ENCODE data around the gene LRRC46.

The LRRC46 gene

DNA sequence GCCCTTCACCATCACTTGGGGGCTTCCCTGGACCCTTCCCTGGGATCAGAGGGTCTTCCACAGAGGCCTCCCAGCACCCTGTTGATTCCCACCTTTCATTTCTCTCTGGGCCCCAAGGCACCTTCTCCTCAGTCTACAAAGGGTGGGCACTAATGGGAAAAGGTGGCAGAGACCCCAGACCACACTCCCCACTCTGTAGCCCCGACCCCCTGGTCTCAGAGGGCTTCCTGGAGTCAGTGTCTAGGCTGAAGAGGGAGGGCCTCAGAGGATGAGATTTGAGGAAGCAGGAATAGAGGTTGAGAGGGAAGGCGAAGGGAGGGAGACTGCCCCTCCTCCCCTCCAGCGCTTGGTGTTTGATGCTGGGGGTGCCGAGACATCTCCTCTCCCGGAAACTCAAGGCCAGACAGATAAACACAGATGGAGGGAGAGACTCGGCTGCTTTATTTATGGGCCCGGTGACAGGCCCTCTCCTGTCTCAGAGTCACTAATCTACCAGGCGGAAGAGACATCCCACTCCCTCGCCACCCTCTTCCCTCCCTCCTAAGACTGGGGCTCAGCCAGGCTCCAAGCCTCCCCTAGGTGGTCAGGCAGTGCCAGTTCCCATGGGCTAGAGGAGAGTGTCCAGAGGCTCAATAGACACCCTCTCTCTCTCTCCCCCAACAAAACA, 46.0 kb downstream of the LRRC46 start:
- no peak for DNase-seq (ENCODE audit: low spot score)

DNA sequence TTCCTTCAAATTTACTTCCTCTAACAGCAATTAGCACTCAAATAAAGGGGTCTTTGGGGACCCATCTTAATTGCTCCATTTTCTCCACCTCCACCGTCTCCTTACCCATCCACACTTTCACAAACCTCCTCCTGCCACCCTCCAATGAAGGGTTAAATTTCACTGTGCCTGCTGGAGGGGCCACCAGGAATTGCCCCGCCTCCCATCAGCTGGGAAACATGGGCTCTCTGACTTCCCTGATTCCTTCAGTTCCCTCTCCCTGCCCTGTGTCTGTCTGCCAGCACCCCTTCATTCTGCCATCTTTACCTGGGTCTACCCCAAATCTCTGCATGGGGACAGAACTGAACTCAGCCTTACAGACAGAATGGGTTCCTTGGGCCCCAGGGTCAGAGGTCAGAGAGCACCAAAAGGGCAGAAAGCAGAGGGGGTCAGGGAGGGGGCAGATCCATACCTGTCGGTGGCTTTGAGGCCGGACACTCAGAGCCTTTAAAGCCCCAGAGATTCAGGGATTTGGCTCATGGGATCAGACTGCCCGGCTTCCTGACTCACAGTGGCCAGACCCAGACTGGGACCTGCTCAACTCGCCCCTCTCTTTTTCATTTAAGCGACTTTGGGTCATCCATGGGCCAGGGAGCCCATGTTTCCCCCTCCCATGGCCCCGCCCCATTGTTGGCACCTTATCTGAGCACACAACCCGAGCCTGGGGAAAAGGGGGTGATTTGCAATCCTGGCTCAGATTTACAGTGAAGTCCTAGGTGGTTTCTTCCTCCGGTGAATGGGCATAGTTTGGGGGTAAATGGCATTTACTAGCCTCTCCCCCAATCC, 46.9 kb downstream of the LRRC46 start:
- no peak for DNase-seq (ENCODE audit: low spot score)

DNA sequence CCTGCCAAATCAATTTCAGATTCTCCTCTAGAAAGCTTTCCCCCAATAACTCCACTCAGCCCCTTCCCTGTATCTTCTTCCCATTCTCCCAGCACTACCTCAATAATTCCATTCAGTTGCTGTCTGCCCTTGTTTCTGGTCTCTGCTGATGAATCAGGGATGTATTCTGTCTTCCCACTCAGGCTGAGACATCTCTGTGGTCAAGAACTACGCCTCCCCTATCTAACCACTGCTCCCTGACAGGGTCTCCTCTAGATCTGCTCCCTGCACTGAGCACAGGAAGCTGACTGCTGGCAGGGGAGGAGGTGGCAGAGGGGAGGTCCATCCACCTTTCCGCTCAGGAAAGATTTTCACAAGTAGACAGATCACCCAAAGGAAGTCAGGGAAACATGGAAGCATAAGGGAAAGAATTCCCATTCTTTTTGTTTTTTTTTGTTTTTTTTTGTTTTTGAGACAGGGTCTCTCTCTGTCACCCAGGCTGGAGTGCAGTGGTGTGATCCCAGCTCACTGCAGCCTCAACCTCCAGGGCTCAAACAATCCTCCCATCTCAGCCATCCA, 47.6 kb downstream of the LRRC46 start:
- no peak for DNase-seq (ENCODE audit: low spot score)

DNA sequence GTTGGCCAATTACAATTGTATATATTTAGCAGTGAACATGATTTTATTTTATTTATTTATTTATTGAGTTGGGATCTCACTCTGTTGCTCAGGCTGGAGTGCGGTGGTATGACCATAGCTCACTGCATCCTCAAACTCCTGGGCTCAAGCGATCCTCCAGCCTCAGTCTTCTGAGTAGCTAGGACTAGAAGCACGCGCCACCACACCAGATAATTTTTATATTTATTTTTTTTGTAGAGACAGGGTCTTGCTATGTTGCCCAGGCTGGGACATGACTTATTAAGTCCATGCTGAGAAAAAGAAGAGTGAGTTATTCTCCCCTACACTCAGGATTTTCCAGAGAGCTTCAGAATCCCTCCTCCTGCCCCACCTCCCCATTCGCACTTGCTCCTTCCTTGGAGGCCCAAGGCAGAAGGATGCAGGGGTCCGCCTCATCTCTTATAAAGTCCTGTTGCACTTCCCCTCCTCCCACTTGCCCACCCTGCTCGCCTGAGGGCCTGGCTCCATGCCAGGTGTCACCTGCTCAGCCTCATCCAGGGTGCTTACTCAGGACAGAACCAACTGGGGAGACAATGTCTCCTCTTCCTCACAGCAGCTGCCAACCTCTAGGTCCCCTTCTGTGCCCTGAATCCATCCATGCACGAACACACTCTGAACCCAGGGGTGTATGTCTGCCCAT, 48.4 kb downstream of the LRRC46 start:
- DNase-seq (ENCODE audit: low spot score), result no peak

DNA sequence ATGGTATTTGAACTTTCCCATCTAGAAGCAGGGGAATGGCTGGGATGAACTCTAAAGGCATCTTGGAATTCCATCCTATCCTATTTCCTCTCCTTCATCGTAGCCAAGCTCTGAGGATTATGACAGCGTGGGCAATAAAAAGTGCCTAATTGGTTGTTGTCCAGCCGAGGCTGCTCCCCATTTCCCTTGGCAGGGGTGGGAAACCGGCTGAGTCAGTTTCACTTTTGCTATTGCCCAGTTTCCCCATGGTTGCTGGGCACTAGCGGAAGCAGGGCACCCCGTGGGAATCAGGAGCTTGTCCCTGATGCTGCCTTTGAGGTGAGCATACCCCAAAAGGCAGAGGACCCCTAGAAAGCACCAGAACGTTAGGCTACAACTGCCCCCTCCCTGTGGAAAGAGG, 50.8 kb downstream of the LRRC46 start:
- peak; percentile 21 for DNase-seq (ENCODE audit: low spot score)

DNA sequence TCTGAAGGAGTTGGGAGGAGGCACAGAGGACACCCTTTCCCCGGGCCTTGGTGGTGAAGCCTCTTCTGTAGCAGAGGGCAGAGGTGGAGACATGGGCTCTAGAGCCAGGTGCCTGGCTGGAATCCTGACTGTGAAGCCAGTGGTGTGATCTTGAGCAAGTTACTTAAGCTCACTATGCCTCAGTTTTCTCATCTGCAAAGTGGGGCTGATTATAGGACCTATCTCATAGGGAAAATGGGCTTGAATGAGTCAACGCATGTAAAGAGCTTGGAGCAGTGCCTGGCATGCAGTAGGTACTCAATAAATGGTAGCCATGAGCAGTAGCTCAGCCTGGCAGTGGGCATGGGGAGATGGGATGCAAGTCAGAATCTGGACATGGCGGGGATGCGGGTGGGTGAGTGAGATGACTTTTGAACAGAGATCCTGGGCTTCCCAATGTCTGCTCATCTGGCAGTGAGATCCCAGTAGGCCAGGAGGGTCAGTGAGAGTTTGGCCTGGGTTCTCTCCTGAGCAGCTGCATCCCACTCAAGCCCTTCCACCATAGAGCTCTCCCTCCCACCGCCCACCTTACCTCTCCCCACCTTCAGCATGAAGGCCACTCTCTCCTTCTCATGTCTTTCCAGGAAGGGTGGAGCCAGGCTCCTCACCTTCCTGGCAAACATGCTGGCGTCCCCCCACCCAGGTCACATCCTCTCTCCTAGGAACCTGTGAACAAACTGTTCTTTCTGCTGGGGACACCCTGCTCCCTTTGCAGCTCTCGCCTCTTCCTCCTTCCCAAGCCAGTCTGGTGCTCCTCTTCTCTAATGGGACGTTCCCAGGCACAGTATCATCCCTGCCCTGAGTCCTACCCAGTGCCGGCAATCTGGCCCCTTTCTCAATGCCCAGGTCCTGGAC, 51.5 kb downstream of the LRRC46 start:
- DNase-seq (ENCODE audit: low spot score), result no peak

DNA sequence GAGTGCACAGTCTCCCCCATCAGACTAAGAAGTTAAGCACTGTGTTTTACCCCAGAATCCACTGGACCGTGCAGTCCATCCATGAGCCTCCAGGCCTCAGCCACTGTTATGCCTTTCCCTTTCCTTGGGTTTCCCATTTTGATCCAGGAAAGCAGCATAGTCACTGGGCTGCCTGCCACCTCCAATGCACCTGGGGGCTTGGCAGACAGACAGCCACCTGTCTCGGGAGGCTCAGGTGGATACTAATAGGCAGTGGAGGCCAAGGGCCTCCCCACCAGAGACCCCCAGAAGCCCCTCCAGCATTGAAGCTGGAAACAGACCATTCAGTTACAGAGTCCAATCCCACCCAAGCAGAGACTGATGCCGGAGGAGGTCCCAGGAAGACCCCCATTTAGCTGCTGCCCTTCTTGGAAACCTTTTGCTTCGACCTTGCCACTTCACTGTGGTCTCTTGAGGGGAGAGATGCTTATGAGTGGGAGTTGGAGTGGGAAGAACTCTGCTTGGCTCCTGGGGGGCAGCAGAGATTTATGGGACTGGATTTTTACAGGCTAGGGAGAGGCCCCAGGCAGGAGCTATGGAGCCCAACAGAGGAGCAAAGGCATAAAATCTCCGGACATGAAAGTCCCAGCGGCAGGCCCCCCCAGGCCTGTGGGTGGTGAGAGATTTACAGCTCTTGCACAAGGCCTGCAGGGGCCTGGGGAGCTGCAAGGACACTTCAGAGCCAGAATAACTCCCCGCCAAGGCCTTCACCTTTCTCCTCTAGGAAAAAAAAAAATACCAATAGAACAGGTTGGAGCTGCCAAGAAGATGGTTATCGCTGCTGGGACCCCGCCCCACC, 52.3 kb downstream of the LRRC46 start:
- DNase-seq (ENCODE audit: low spot score), result no peak

DNA sequence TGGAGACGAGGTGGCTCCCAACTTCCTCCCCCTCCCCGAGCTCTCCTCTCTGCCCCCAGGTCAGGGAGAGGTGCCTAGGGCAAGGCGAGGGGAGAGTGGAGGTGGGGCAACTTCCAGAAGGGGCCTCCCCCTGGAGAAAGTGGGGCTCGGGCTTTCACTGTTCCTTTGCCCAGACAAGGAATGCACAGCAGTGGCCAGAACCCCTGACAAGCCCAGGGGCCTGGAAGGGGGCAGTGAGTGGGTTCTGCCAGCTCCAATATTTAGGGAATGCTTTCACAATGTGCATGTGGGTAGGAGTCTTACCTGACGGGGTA, 52.9 kb downstream of the LRRC46 start:
- DNase-seq (ENCODE audit: low spot score), result no peak

DNA sequence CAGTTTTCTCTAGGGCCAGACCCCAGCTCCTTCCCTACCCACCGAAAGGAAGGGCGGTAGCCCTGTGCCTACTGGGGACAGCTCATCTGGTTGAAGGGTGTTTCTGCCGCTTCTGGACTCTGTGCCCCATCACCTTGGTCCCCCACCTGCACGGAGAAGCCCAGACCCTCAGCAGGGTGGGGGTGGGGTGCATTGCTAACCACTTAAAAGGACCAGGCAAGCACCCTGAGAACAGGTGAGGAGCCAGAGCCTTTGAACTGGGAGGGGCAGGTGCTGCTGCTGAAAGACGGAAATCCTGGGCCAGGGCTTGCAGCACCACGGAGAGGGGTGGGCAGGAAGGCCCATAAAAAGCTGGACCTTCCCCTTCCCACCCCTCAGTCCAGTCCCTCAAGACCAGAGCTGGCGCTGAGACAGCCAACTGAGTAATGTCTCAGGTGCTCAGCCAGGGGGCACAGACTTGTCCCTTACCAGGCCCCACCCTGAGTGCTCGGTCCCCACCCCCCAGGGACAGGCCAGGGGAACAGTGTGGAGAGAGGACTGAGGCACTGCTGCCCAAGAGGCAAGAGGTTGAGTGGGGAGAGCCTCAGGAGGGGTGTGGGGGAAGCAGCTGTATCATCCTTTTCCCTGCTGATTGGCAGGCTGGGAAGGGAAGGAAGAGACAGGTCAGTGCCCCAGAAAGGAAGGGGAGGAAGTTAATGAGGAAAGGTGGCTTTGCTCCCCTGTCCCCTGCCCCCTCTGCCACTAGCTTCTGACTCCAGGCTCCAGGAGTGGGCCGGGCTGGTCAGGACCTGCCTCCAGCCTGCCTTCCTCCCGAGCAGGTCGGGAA, 53.6 kb downstream of the LRRC46 start:
- DNase-seq (ENCODE audit: low spot score), result no peak

Data from kidney capillary endothelial cell (primary cell).